GM18870 (cell line): ENCODE data around the gene SLC12A1.
A peak's percentile ranks its signal among the peaks of the same experiment; 100 is the strongest.
"Not testable (repeated sequence)": the region's sequence is repeated elsewhere in the genome, so short reads cannot be mapped to it uniquely, and the experiment has no call there.

Experiments
- ATAC-seq: cut with Tn5 transposase; IDR thresholded peaks from one replicate; pipeline ENCODE4 v1.9.1; 2021; ENCODE audit warnings: moderate library complexity; ENCODE audit not compliant: unreplicated experiment

The SLC12A1 gene

GRCh38 chr15:48306639-48307038 is 100.5 kb downstream of the SLC12A1 start:
- ATAC-seq, result no peak

DNA sequence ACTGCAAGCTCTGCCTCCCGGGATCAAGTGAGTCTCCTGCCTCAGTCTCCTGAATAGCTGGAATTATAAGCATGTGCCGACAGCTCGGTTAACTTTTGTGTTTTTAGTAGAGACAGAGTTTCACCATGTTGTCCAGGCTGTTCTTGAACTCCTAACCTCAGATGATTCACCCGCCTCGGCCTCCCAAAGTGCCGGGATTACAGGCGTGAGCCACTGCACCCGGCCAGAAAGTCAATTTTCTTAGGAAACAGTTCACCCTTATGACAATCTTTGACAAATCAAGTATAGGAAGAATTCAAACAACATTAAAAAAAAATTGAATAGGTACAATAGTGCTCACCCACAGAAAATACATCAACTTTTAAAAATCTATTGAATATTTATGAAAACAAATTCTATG is 101.5 kb downstream of the SLC12A1 start:
- ATAC-seq, result no peak

GRCh38 chr15:48309740-48310139 is 103.6 kb downstream of the SLC12A1 start:
- no peak for ATAC-seq

DNA sequence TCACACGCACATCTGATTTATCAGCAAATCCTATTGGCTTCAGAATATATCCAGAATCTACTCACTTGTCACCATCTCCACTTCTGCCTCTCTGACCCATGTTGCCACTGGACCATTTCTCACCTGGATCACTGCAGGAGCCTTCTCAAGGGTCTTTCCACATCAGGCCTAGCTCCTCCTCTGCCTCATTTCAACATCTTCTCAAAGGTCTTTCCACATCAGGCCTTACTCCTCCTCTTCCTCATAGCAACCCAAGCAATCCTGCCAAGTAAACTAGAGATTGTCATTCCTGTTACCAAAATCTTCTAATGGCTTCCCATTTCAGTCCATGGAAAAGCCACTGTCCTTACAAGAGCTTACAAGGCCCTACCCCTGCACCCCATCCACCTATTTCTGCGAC is 107.1 kb downstream of the SLC12A1 start:
- no peak for ATAC-seq

- no peak for ATAC-seq
Observed at GRCh38 chr15:48315041-48315440, 108.9 kb downstream of the SLC12A1 start.

- no peak for ATAC-seq
Observed at GRCh38 chr15:48317221-48317620, 111.1 kb downstream of the SLC12A1 start.

DNA sequence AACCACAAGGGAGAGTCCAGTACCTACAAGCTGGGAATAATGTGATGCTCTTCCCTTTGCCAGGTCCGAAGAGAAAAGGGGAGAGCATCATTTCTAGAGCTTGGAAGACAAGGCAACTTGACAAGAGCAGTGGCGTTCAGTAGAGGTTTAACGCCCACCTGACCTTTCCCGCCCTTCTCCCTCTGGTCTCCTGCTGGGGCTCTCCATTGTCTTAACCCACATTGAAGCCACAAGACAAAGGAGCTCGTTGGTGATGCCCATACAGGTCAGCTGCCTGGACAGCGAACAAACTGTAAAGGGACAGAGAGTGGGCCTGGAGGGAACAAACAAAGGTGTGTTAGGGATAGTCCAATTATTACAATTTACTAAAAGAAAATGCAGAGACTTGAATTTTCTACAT is 112.0 kb downstream of the SLC12A1 start:
- ATAC-seq, result no peak

DNA sequence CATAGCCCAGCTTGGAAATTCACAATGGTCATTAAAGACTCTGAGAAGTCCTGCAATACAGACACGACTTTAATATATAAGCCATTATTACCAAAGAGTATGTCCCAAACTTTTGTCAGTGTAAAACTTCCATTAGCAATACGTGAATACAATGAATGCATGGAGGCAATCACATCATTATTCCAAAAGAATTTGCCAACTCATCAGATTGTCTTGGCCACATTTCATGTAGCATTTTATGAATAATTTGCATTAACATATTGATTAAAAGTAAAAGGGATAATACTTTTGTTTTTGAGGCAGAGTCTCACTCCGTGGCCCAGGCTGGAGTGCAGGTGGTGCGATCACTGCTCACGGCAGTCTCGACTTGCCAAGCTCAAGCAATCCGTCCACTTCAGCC is 117.2 kb downstream of the SLC12A1 start:
- ATAC-seq, result no peak

DNA sequence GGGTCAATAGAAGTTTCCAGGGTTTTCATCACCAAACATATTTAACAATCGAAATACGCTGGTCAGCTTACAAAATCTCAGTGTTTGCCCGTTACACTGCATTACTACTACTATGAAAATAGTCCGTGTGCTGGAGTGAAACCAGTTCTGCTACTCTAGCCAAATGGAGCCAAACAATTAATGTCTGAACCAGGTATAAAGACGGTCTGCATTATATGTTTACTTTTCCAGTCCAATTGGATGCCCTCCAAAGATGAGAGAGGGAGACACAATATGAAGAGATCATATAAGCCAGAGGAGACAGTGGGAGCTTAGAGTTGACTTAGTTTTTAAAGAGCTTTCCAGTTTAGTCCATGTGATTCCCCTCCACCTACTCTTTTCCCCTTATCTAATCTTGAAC is 118.8 kb downstream of the SLC12A1 start:
- ATAC-seq, result no peak

- ATAC-seq, result no peak
Observed at GRCh38 chr15:48325400-48325799, 119.3 kb downstream of the SLC12A1 start.

DNA sequence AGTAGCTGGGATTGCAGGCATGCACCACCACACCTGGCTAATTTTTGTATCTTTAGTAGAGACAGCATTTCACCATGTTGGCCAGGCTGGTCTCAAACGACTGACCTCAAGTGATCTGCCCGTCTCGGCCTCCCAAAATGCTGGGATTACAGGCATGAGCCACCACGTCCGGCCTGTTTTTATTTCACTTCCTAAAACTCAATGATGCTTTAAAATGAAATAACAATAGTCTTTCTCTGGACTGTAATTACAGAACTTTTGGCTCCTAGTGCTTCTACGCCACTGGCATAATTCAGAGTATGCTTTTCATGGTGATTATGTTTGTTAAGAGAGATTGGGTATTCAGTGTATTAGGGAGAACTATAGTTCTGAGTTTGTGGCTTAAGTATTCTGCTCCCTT is 120.1 kb downstream of the SLC12A1 start:
- ATAC-seq, result not testable (repeated sequence)

GRCh38 chr15:48330105-48330785 is 124.1 kb downstream of the SLC12A1 start:
- no peak for ATAC-seq

DNA sequence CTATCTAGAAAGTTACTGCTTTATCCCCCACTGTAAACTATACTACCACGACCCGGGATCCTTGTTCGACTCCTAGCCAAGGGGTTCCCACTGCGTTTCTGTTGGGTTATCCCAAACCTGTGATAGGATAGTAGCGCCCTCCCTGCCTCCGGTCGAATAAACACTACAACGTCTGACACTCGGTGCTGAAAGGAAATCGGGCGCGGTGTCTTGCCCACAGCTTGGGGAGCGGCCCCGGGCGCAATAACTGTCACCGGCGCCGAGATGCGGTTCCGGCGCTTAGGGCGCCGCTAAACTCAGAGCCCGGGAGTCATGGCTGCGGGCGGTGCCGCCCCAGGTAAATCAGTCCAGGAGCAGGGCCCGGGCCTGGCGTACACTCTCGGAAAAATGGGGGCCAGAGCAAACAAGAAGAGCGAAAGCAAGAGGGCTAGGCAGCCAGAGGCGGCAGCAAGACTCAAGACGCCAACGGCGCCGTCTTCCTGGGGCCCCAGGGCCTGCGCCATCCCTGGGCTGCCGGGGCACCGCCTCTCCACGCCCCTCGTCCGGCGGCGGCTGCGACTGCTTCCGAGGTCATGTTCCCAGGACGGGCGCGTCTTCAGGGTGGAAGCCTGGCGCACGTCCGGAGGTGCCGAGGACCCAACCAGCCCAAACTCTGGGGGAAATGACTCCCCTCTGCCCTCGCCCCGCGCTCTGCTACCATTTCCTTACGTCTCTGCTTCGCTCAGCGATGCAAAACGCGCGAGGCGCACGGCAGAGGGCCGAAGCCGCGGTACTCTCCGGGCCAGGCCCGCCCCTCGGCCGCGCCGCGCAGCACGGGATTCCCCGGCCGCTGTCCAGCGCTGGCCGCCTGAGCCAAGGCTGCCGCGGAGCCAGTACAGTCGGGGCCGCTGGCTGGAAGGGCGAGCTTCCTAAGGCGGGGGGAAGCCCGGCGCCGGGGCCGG is 125.0 kb downstream of the SLC12A1 start, which contains the start of gene DUT:
TSS of gene DUT (plus strand) at position 575 of the 941 bp plus-strand sequence. CDS start at position 662, 87 bp downstream.
- peak; percentile 80 for ATAC-seq

- peak; percentile 22 for ATAC-seq
Observed at GRCh38 chr15:48331796-48332641, 125.9 kb downstream of the SLC12A1 start.

DNA sequence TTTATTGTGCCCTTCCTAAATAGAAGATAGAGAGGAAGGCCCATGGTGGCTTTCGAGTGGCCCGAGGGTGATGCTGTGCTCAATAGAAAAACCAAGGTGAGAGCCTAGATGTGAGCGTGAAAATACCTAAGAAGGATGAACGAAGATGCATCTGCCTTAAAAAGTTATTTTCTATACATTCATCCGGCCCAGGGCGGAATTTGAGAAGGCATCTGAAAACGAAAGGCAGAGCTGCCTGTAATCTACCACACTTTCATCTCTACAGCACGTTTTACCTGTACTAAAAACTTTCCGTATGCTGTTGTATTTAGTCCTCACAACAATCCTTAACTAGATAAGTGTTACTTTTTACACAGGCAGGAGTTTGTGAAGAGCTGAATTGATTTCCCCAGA is 126.5 kb downstream of the SLC12A1 start:
- ATAC-seq, result no peak

GRCh38 chr15:48333540-48333939 is 127.4 kb downstream of the SLC12A1 start:
- ATAC-seq, result no peak

DNA sequence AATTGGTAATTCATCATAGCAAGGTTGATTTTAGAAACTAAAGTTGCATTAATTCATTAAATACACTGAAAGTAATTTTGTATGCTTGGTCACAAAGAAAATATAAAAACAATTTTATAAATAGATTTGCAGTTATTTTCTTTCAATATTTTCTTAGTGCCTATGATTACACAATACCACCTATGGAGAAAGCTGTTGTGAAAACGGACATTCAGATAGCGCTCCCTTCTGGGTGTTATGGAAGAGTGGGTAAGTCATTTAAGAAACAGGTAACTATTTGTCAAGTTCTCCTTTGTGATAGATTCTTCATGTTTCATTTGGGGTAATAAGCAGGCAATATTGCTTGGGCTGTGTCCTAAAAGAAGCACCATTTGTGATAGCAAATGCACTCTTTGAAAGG is 128.2 kb downstream of the SLC12A1 start:
- ATAC-seq, result no peak

GRCh38 chr15:48336940-48337339 is 130.8 kb downstream of the SLC12A1 start:
- ATAC-seq, result no peak

GRCh38 chr15:48337607-48338006 is 131.5 kb downstream of the SLC12A1 start:
- ATAC-seq, result no peak

DNA sequence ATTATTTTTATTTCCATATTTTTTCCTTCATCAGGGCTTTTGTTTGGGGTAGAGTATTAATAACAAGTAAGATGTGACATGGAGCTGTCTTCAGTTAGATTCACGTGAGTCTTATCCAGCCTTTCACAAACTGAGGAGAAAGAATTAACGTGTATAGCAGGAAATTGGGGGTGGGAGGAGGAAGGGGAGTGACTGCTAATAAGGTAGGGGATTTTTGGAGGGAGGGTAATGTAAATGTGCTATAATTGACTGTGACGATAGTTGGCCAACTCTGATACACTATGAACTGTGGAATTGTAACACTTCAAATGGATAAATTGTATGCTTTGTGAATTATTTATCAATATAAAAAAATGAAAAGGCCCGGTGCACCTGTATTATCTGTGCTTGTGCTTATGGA is 134.0 kb downstream of the SLC12A1 start:
- ATAC-seq, result no peak

- ATAC-seq, result no peak
Observed at GRCh38 chr15:48343865-48344264, 137.8 kb downstream of the SLC12A1 start.
